ENCODE results near the gene MAP6.

- TF ChIP-seq CBFA2T3 (IDR thresholded peaks at IDR 0.05): no peak
- TF ChIP-seq MAFK (IDR thresholded peaks at IDR 0.05; ENCODE audit: low read length): no peak
- no peak for TF ChIP-seq ZSCAN29 (IDR thresholded peaks at IDR 0.05)
- TF ChIP-seq NCOA2 (IDR thresholded peaks at IDR 0.05; ENCODE audit: partially characterized antibody in 2 of 2): no peak
- no peak for TF ChIP-seq CTCF (IDR thresholded peaks at IDR 0.05 in 2 of 3, conservative IDR thresholded peaks at IDR 0.05 in 1 of 3; ENCODE audit: insufficient read depth in 2 of 3, low read depth in 1 of 3, low read length in 3 of 3)
- TF ChIP-seq HDAC6 (IDR thresholded peaks at IDR 0.05; ENCODE audit: low read depth, low read length): no peak
- peak in 1 of 2 experiments; percentile 63; a peak in 2 of 4 replicates for TF ChIP-seq RCOR1 (IDR thresholded peaks at IDR 0.05; ENCODE audit: borderline replicate concordance in 1 of 2, low read depth in 2 of 2, low read length in 2 of 2)
- TF ChIP-seq E2F8 (IDR thresholded peaks at IDR 0.05; ENCODE audit: low read depth, partially characterized antibody): no peak
- TF ChIP-seq ZNF263 (CRISPR knock-in tag; IDR thresholded peaks at IDR 0.05; ENCODE audit: borderline replicate concordance): no peak
- TF ChIP-seq TAF7 (tag; IDR thresholded peaks at IDR 0.05): no peak
- TF ChIP-seq RAD21 (CRISPR knock-in tag; conservative IDR thresholded peaks at IDR 0.05 in 1 of 2, IDR thresholded peaks at IDR 0.05 in 1 of 2): no peak
- TF ChIP-seq BMI1 (IDR thresholded peaks at IDR 0.05; ENCODE audit: low read length): no peak
Observed at GRCh38 chr11:75561426-75562047, 107.3 kb downstream of the MAP6 start.

Measured in K562 (cell line).